Measurements from ENCODE around the gene OVCH1.

The OVCH1 gene, protein sequence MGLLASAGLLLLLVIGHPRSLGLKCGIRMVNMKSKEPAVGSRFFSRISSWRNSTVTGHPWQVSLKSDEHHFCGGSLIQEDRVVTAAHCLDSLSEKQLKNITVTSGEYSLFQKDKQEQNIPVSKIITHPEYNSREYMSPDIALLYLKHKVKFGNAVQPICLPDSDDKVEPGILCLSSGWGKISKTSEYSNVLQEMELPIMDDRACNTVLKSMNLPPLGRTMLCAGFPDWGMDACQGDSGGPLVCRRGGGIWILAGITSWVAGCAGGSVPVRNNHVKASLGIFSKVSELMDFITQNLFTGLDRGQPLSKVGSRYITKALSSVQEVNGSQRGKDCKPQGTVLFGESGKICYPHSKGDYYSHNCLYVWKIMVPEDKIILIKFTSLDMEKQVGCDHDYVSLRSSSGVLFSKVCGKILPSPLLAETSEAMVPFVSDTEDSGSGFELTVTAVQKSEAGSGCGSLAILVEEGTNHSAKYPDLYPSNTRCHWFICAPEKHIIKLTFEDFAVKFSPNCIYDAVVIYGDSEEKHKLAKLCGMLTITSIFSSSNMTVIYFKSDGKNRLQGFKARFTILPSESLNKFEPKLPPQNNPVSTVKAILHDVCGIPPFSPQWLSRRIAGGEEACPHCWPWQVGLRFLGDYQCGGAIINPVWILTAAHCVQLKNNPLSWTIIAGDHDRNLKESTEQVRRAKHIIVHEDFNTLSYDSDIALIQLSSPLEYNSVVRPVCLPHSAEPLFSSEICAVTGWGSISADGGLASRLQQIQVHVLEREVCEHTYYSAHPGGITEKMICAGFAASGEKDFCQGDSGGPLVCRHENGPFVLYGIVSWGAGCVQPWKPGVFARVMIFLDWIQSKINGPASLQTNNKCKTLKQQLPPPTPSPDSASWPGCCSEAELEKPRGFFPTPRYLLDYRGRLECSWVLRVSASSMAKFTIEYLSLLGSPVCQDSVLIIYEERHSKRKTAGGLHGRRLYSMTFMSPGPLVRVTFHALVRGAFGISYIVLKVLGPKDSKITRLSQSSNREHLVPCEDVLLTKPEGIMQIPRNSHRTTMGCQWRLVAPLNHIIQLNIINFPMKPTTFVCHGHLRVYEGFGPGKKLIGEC
- long read RNA-seq, donor 1, result 0 reads
- long read RNA-seq, donor 2, result 0 reads
- long read RNA-seq, donor 3, result 0 reads
- long read RNA-seq, donor 4, result 0 reads
- long read RNA-seq, donor 5, result 0 reads
- long read RNA-seq, donor 6, result 0 reads
- long read RNA-seq, donor 7, result 0 reads
- long read RNA-seq, donor 8, result 0 reads

DNA sequence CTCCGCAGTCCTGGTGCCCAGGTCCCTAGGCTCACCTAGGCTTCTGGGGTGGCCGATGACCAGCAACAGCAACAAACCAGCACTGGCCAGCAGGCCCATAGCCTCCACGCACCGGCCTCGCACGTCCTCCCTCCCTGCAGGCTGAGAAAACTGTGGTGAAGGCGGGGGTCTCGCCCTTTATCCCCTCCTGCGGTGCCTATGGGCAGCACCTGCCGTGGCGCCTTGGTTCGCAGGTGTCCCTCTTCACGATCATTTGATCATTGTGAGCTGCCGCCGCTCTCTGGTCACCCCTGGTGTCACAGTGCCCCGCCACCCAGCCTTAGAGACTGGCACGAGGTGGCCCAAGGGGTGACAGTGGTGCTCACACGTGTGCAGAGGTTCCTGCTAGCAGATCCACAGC lies at the start of gene OVCH1:
OVCH1 (minus strand) TSS at position 99 of the 400 bp plus-strand sequence; CDS start at position 99, 0 bp downstream.
- no peak for DNase-seq

DNA sequence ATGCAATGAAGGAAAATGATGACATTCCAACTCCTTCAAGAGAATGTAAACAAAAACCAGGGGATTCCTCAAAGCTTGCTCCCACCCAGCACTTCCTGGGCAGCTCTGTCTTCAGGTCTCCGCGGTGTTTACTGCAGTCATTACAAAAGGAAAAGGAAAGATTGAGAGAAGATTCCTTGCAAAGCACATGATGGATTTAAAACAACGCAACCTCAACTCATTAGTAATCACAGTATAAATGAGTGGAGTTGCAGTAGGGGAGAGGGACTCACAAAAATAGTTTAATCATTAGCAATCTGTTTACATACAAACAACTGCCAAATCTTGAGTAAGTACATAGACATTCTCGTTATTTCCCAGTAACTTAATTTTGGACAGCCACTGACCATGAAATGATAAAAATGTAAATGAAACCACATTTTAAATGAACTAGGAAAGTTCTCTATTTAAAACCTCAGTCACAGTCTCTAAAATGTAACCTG lies 49.7 kb upstream of the OVCH1 start:
- no peak for DNase-seq

DNA sequence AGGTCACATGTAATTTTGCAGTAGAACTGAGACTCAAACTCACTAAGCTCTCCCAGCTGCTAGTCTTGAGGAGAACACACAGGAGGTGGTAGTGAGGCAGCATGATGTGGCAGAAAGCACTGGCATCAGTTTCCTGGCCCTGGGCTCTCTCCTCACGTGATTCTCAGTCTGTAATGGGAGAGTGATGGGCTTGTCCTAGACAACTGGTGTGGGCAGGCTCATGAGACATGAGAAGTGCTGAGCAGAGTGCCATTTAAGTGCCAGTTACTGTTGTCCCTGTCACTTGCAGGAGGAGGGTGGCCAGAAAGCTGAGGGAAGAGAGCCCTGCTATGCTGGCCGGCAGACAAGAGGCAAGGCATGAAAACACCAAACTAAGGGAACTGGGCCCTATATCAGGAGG lies 48.5 kb upstream of the OVCH1 start:
- DNase-seq, result no peak

DNA sequence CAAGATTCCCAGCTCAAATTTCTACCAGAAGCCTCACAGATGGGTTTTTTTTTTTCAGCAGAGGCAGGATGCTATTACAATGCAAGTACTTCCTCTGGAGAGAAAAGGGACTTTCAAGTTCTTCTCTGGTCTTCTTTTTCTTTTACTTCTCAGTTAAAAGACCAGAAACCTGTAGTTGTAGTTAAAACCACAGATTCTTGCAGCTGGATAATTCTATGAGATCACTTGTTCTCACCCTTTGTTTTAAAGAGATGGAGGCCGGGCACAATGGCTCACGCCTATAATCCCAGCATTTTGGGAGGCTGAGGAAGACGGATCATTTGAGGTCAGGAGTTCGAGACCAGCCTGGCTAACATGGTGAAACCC lies 47.6 kb upstream of the OVCH1 start:
- DNase-seq, result no peak

DNA sequence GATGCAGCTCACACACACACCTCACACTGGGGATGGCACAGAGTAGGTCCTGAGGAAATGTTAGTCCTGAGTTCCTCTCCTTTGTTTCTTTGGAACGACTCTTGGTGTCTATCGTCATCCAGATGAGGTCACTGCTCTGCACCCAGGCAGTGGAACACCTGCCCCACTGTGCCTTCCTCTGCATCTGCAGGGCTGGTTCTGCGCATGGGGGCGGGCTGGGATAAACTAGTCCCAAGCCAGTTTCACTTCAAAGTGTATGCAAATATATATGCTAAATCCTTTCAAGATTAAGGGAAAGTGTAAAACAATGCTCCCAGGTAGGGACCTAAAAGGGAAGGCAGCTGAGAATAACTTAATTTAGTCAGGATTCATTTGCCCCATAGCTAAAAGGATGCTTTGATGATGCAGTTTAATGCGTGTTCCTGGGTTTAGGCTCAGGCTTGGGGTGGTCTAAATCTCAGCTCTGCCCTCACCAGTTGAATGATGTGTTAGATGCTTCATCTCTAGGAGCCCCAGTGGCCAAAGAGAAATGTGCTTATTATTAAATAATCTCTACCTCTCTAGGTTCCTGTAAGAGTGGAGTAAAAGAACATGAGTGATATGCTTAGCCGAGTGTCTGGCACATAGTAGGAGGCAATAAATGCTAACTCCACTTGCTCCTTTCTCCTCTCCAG lies 47.1 kb upstream of the OVCH1 start:
- no peak for DNase-seq

DNA sequence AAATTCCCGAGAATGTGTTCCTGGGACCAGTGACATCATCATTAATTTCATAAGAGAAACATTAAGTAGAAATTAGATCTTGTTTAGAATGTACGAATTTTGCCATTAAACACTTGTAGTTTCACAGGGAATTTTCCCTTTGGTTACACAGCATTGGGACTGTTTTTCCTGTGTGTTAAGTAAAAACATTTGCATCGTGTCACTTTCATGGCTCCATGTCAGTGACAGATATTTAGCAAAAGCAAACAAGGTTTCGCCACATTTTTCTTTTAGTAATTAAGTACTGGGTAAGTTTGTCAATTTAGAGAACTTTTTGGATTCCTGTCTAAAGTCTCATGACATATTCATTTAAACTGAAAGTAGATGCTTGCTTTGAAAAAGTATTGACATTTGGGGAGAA lies 45.5 kb upstream of the OVCH1 start:
- no peak for DNase-seq

DNA sequence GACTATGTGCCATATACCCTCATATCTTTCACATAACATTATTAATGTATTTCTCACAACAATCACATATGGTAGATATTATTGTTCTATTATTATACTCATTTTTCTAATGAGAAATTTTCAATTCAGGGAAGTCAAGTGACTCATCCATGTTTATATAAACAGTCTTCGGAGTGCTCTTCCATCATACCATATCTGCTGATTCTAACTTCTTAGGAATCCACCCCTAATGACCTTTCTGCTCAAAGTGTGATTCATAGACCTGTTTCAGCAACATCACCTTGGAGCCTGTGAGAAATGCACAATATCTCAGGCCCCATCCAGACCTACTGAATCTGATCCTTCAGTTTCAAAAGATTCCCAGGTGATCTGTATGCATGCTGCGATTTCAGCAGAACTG lies 39.8 kb upstream of the OVCH1 start:
- no peak for DNase-seq

DNA sequence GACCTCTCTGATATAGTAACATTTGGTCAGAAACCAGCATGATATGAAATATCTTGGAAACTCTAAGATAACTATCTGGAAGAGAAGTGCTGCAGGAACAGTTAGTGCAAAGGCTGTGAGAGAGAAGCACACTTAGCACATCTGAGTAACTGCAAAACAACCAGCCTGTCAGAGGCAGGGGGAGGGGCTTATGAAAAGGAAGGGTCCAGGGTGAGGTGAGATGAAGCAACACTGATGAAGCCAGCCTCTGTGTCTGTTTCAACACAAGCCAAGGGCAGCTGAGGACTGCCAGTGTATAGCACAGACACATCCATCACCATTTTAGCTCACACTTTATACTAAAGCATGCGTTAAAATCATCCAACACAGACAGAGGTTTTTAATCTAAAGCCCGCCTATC lies 37.4 kb upstream of the OVCH1 start:
- no peak for DNase-seq

DNA sequence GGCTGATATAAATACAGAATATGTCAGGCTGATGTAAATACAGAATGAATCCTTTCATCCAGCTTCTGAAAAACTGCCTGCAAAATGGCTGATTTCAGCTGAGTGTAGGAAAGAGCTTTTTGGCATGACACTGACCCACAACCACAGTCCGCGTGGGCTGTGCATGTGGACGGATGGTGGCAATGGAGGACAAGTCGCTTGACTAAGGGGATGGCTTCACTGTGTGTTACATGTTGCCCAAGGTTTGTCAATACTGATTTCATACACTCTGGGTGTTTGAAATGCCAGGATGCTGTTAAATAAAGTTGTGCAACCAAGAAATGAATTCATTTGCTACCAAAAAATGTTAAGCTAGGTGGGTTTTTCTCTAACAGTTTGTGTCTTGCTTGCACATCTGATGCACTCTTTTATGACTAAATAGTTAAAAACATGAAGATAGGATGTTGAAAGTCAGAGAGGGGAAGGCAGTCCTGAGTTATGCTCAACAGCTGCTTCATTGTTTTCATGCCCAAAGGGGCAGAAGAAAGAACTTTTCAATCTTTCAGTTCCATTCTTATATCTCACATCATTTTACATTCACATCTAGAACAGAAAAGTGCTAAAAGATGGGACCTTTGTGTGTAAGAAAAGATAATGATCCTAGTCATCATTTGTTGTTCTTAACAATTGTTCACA lies 36.5 kb upstream of the OVCH1 start:
- no peak for DNase-seq

DNA sequence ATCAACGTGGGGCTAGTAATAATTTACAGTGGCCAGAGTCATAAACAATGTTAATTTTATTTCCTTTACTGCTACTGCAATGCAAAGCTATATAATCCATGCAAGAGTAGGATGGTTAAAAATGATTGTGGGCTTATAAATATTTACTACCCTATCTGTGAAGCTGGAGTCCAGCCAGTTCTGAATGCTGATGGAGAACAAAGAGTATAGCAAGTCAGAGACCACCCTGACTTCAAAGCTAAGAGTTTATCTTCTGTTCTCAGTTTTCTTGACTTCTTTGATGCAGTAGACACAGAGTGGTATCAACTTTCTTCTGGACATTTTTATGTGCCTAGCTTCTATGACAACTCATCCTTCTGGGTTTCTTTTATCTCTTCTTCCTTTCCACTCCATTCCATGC lies 34.0 kb upstream of the OVCH1 start:
- no peak for DNase-seq

DNA sequence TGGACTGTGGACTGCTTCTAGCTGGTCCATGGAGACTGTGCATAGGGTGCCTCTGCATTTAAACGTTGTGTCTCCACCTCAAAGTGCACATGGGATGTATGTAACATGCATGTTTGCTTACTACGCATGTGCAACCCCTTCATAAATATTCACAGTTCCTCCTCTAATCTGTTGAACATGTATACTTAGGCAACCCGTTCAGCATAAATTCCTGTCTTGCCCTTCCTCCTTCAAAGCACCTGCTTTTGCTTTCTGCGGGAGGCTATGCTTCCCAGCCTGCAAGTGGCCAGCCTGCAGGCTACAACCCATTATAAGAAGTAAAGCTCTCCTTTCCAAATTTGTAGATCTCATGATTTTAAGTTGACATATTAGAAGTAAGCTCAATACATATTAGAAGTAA lies 33.0 kb upstream of the OVCH1 start:
- no peak for DNase-seq

DNA sequence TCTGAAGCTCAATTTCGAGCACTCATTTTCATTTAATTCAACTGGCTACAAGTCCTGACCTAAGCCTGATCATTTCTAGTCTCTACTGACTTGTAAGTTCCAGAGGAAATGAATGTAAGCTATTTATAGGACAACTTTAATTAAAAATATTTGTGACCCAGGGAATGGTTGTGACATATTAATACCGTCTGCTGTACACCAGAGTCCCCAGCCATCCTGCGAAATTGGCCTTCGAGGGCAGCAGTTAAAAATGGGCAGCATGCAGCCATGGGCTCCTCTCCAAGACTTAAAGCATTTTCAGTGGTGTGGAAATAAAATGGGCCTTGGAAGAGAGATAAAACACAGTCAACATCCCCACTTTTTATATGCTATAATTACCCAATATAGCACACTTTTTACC lies 30.7 kb upstream of the OVCH1 start:
- DNase-seq, result no peak

DNA sequence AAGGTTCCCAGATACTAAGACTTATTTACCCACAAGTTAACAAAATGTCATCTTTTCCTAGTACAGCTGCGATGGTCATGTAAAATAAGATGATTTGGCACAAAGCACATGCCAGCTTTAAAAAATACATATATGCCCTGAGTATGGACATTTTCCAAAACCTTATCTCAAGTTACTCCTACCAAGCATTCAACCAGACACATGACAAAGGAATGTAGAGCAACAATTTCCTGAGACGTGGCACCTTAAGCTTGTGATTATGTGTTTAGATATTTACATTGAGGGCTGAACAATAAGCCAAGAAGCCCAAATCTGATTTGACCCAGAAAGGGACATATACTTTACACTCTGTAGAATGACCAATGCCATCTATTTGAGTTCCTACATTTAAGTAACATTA lies 24.5 kb upstream of the OVCH1 start:
- no peak for DNase-seq

DNA sequence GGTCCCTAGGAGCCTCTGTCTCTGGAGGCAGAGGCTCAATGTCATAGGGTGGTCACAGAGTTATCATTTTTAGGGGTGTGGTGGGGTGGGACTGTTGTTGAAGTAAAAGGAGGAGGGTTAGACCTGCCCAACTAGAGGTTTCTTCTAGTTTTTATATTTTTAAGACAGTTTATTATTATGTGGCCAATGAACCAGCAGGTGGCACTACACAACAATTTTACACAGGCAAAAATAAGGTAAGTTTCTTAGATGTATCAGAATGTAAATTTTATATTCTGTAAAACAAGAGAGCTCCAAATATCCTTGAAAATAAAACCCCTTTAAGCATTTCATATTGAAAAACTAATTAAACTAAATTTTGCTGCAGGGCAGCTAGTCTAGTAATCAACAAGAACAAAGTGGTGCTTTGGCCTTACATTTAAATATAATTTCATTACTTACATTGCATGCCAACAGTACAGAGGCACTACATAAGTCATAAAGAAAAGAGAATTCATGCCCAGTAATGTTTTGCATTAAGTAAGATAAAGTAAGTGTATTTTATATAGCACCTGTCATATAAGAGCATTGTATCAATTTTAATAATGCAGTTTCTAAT lies 22.2 kb upstream of the OVCH1 start:
- DNase-seq, result peak; percentile 25

DNA sequence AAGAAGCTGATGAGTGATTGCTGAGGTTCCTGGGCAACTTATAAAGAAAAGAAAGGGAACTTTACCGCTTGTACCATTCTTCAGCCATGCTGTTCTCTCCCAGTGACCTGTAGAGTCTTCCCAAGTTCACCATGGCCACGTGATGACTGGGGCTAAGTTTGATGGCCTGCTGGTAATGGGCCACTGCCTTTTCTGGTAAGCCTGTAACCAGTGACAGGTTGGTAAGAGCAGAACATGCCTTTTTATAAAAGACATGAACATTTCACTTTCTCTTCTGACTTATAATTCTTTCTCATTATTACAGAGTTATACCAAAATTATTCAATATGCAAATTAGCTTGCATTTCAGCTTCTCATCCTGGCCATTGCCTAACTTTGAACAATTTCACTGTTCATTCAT lies 20.9 kb upstream of the OVCH1 start:
- DNase-seq, result no peak

DNA sequence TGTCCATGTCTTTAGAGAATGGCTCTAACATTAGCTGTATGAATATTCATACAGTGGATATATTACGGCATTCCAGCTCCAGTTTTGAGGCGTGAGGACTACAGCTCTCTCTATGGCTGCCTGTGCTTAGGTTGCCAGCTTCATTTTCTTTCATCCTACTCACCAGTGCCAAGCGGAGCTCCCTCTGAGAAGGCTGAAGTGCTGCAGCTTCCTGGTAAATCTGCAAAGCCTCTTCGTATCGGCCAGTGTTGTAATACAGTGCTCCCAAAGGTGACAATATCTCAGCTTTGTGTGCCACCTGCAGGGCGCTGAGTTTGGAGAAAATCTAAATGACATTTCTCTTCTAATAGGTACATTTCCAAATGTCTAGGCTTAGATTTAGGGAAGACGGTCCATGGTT lies 19.8 kb upstream of the OVCH1 start:
- no peak for DNase-seq

DNA sequence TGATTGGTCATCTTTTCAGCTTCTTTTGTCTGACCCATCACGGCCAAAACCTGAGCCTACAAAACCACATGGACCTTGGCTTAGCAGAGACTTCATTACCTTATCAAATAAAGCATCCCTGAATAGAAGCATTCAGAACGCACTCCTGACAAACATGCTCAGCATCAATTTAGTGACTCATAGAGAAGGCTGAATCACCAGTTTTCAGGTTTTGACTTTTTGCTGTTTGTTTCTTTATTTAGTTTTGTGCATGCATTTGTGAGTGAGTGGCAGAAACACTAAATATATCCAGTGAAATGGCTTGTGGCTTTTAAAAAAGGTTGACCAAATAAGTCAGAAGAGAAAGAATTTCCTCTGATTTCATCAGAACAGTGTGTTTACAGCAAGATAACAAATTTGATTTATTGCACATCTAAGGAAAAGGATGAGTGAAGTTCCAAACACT lies 19.0 kb upstream of the OVCH1 start:
- no peak for DNase-seq

DNA sequence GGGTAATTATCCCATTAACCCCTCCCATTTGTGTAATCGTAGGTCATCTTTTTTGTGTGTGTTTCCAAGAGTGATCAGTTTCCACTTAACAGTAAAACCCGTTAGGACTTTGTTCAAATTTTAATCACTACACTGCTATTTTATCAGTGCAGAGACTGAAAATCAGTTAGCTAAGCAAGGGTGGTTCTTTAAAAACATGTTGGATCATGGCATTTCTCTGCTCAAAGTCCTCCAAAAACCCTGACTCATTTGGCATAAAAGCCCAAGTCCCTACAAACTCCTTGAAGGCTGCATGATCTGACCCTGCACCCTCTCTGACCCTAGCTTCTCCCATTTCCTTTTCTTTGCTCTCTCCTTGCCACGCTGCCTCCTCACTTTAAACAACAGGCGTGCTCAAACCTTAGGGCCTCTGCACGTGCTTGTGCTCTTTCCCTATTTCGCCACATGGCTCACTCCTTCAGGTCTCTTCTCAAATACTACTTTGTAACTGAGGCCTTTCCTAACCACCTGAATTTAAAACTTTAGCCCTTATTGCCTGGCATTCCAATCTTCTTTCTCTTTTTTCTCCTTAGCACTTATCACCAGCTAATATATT lies 13.2 kb upstream of the OVCH1 start:
- DNase-seq, result no peak

DNA sequence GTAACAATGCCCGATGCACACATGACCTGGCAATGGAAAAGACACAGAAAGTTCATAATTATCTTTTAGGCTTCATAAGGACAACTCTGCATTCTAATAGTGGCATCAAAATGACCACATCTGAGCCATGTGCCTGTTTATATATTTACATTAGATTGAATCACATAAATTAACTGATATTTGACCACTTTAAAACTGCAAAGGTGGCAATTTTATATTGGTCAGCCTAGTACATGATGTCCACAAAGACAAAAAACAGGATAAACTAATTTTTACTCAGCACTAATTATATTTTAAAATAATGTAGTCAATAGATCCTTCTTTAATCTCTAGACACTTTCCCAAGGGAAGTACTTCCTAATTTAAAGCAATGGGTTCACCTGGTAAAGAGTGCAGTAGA lies 12.0 kb upstream of the OVCH1 start:
- no peak for DNase-seq

DNA sequence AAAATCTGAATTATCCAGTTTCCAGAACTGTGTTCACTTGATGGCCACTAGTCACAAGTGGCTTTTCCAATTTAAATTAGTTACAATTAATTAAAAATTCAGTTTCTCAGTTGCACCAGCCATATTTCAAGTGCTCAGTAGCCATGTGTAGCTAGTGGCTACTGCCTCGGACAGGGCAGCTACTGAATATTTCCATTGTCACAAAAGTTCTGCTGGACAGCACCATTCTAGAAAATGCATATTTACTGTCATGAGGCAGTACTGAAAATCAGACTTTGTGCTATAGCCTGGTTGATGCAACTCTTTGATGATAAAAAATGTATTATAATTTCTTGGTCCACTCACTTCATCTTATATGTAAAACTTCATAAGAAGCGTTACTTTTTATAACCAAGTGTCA lies 11.5 kb upstream of the OVCH1 start:
- DNase-seq, result no peak

DNA sequence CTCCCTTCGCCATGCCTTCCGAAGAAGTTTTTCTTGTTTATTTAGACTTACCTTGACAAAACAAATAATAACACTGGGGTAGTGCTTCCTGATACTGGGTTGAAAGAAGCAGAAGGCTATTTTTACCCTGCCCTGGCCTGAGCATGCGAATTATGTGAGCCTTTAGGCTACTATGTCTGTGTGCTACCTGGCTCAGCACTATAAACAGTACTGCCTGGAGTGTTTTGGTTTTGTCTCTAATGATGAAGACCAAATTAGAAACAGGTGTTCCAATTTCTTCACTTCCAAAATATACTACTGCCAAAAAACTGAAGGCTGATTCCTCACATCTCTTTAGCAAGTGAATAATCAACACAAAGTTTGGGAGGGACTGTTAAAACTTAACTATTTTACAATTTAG lies 7.6 kb upstream of the OVCH1 start:
- DNase-seq, result no peak

All from right kidney (tissue), 9 donors.